PC-3 (cell line): ENCODE data around the gene CD2.

ENCODE experiments used
- EZH2 ChIP-seq: fragments of 300-600 bp; sonication (generic); IDR thresholded peaks from one replicate; pipeline ENCODE4 v1.6.1; 2017; ENCODE audit warnings: antibody characterized with exemption, mild to moderate bottlenecking, low read length; ENCODE audit not compliant: unreplicated experiment
- EZH2phosphoT487 ChIP-seq: fragments of 300-600 bp; sonication (generic); IDR thresholded peaks from 2 replicates; pipeline ENCODE4 v1.6.1; 2018; ENCODE audit warnings: mild to moderate bottlenecking, antibody characterized with exemption, low read length, borderline replicate concordance
- TF ChIP-seq, protein P1 (sequence below): fragments of 300-600 bp; sonication (generic); conservative IDR thresholded peaks from 2 replicates; pipeline ENCODE4 v1.5.1; 2017; ENCODE audit warnings: antibody characterized with exemption, low read depth, mild to moderate bottlenecking, low read length

DNA sequence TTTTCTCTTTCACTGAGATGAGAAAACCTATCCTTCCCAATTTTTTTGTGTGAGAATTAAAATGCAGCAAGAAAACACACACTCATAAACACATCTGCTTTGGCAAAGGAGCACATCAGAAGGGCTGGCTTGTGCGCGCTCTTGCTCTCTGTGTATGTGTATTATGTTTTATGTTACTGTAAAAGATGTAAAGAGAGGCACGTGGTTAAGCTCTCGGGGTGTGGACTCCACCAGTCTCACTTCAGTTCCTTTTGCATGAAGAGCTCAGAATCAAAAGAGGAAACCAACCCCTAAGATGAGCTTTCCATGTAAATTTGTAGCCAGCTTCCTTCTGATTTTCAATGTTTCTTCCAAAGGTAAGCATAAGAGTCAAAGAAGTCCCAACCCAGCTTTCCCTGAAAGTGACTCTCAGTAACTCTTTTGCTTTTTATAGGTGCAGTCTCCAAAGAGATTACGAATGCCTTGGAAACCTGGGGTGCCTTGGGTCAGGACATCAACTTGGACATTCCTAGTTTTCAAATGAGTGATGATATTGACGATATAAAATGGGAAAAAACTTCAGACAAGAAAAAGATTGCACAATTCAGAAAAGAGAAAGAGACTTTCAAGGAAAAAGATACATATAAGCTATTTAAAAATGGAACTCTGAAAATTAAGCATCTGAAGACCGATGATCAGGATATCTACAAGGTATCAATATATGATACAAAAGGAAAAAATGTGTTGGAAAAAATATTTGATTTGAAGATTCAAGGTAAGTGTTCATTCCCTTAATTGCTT, at the start of gene CD2:
- TF ChIP-seq, protein P1, sequence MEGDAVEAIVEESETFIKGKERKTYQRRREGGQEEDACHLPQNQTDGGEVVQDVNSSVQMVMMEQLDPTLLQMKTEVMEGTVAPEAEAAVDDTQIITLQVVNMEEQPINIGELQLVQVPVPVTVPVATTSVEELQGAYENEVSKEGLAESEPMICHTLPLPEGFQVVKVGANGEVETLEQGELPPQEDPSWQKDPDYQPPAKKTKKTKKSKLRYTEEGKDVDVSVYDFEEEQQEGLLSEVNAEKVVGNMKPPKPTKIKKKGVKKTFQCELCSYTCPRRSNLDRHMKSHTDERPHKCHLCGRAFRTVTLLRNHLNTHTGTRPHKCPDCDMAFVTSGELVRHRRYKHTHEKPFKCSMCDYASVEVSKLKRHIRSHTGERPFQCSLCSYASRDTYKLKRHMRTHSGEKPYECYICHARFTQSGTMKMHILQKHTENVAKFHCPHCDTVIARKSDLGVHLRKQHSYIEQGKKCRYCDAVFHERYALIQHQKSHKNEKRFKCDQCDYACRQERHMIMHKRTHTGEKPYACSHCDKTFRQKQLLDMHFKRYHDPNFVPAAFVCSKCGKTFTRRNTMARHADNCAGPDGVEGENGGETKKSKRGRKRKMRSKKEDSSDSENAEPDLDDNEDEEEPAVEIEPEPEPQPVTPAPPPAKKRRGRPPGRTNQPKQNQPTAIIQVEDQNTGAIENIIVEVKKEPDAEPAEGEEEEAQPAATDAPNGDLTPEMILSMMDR: no peak
- TF ChIP-seq EZH2 (no peak), EZH2phosphoT487 (no peak)
